ENCODE measurements around the gene KIAA1328.

DNA sequence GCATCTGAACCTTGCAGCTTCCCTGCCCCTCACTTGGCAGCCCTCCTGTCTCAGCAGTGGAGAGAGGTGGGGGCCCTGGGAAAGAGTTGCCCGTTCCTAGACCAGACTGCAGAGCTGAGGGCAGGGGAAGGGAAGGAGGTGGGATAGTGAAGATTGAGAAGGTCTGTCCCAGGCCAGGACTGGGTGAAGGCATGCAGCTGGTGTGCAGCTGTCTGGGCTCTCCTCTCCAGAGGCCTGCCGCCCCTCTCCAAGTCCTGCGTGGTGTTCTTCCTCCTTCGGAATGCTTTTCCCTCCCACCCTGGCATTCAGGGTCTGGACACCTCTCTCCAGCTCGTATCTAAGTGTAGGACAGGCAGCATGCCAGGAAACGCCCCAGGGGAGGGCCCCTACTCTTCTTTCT, 413.2 kb downstream of the KIAA1328 start:
- TF ChIP-seq POLR2A (IDR thresholded peaks at IDR 0.05): no peak
- no peak for TF ChIP-seq CTCF (IDR thresholded peaks at IDR 0.05)
- TF ChIP-seq POLR2AphosphoS5 (IDR thresholded peaks at IDR 0.05): no peak

Measured in stomach (tissue), 4 donors.